SK-N-SH (cell line): ENCODE measurements around the gene ZNF470.

ENCODE experiments used
- CTCF ChIP-seq: fragments of 200-600 bp; sonication (generic); IDR thresholded peaks from 2 replicates; pipeline ENCODE4 v1.6.1; 2017; ENCODE audit warnings: antibody characterized with exemption, mild to moderate bottlenecking, moderate library complexity
- USF2 ChIP-seq: fragments of 150-350 bp; IDR thresholded peaks from 2 replicates; pipeline ENCODE4 v1.6.1; 2017; ENCODE audit warnings: antibody characterized with exemption, low read length, low read depth, borderline replicate concordance

- TF ChIP-seq USF2 (no peak), CTCF (no peak)
Measured at GRCh38 chr19:56619121-56619520, 51.9 kb downstream of the ZNF470 start.
